CD4-positive, alpha-beta T cell (primary cell): ENCODE results near the gene MAJIN. TPM values are rescaled to one million over a fixed set of nuclear protein-coding genes. Genes with fewer than 3 reads are reported as not detected.
"Not testable (repeated sequence)": the region's sequence is repeated elsewhere in the genome, so short reads cannot be mapped to it uniquely, and the experiment has no call there.

ENCODE experiments used
- ATAC-seq: fragments of 200-7000 bp; cut with Tn5 transposase; one replicate; pipeline ENCODE4 v1.10.0; 2022; ENCODE audit warnings: mild to moderate bottlenecking; ENCODE audit not compliant: poor library complexity
- CTCF ChIA-PET: fragments of 350-600 bp; sonication (Branson Sonifier 250); formaldehyde crosslinking; loops from one replicate; lab custom pipeline; 2021; ENCODE audit warnings: antibody characterized with exemption, inconsistent platforms; lab: Charles Lee
- POLR2A ChIA-PET: fragments of 350-600 bp; sonication (Branson Sonifier 250); formaldehyde crosslinking; loops from one replicate; lab custom pipeline; 2021; ENCODE audit warnings: antibody characterized with exemption, inconsistent platforms; lab: Charles Lee
- DNase-seq, 14 experiments: peaks; one replicate each; pipeline ENCODE4 v3.0.0-alpha.2; 2013 to 2020; ENCODE audit warnings: mixed read lengths in 2 of 14
- H3K27ac ChIP-seq, 2 donors: one replicate each; pipeline versions ENCODE4 v1.5.1 to v1.7.0; 2013; ENCODE audit warnings: low read length in 2 of 2, low read depth in 1 of 2, mild to moderate bottlenecking in 1 of 2
- H3K27me3 ChIP-seq, 2 experiments: 1 replicate in 1 of 2; 2 replicates in 1 of 2; pipeline versions ENCODE4 v1.6.1 to v1.7.0; 2013; ENCODE audit warnings: low read length in 2 of 2, control low read depth in 1 of 2, mild to moderate bottlenecking in 1 of 2, moderate library complexity in 1 of 2; ENCODE audit not compliant: insufficient read depth in 2 of 2, control insufficient read depth in 1 of 2
- H3K36me3 ChIP-seq: one replicate; pipeline ENCODE4 v1.6.1; 2013; ENCODE audit warnings: low read length, control low read depth; ENCODE audit not compliant: insufficient read depth
- H3K4me1 ChIP-seq: one replicate; pipeline ENCODE4 v1.6.1; 2013; ENCODE audit warnings: low read length, control low read depth; ENCODE audit not compliant: insufficient read depth
- H3K4me3 ChIP-seq: one replicate; pipeline ENCODE4 v1.5.1; 2013; ENCODE audit warnings: mild to moderate bottlenecking, low read length, moderate library complexity
- H3K9me3 ChIP-seq, 2 experiments: 1 replicate in 1 of 2; 2 replicates in 1 of 2; pipeline versions ENCODE4 v1.6.1 to v1.7.0; 2013; ENCODE audit warnings: low read length in 2 of 2, mild to moderate bottlenecking in 2 of 2, control low read depth in 1 of 2, moderate library complexity in 1 of 2; ENCODE audit not compliant: control insufficient read depth in 1 of 2, insufficient read depth in 1 of 2
- H3K27ac Mint-ChIP-seq: one replicate; pipeline ENCODE4 v1.8.0; 2020; ENCODE audit warnings: mixed read lengths
- H3K27me3 Mint-ChIP-seq: one replicate; pipeline ENCODE4 v1.8.0; 2021; ENCODE audit warnings: mixed read lengths
- H3K36me3 Mint-ChIP-seq: one replicate; pipeline ENCODE4 v1.8.0; 2021; ENCODE audit warnings: low read depth, mixed read lengths
- H3K4me1 Mint-ChIP-seq: one replicate; pipeline ENCODE4 v1.8.0; 2021; ENCODE audit warnings: low read depth, mixed read lengths
- H3K4me3 Mint-ChIP-seq: one replicate; pipeline ENCODE4 v1.8.0; 2020; ENCODE audit warnings: mild to moderate bottlenecking, mixed read lengths
- H3K9me3 Mint-ChIP-seq: one replicate; pipeline ENCODE4 v1.8.0; 2020; ENCODE audit warnings: mixed read lengths
- intact Hi-C, 2 experiments: fragments of 100-400 bp; cut with DNase I in 1 of 2; cut with micrococcal nuclease in 1 of 2; formaldehyde crosslinking; loops; one replicate each; pipeline versions ENCODE4 v1.15.1 to v1.9.0; 2023 to 2025; cut with DNase I, micrococcal nuclease
- total RNA-seq, 174 experiments: library from RNA in 2 of 174; stranded (reverse) in 2 of 174; gene quantifications; one replicate each; pipeline ENCODE4 v1.2.3 and lab custom pipeline; 2021 to 2026
- TF ChIP-seq, protein P1 (sequence below): fragments of 200-600 bp; IDR thresholded peaks from one replicate; pipeline ENCODE4 v1.8.0; 2022; ENCODE audit warnings: antibody characterized with exemption, mild to moderate bottlenecking

MAJIN gene
- total RNA-seq, 2 experiments from 2014 or later, result 0.50 to 0.55 TPM

DNA sequence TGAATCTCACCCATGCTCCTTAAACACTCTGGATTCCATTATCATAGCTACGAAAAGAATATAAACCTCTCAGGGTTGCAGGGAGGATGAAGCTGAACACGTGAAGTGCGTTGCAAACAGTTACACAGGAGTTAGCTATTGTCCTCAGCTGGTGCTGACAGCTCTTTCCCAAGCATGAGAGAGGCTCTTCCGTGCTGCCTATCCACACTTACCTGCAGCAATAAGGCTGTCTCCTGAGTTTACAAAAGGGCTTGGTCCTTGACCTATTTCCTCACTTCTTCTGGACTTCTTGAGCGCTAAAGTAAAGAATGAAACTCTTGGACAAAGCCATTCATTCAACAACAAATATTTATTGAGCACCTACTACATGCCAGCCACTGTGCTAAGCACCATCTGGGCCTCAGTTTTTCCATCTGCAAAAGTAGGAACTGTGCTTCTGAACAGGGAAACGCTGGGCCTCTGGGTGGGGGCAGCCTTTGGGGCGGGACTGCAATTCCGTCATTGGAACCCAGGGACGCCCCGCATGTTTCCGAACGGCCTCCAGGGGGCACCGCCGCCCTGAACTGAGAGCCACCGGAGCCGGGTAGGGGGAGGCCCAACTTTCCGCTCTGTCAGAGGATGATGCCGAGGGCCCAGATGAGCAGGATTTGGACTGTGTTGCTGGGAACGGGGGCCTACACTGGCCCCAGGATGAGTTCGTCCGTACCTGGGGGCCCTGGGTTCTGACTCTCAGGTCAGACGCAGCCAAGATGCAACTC is 41.4 kb upstream of the MAJIN start:
- H3K4me3 Mint-ChIP-seq, result peak overlapping the region; percentile 97
- Histone ChIP-seq H3K4me3 (peak overlapping the region; percentile 87), H3K27ac (peak overlapping the region; percentile 83 to 98), H3K9me3 (no peaks in the 10 kb centered on the region), H3K36me3 (peaks cover 4% of the 10 kb centered on the region), H3K27me3 (no peaks in the 10 kb centered on the region), H3K4me1 (peaks cover 26% of the 10 kb centered on the region)
- ATAC-seq (peak; percentile 94), DNase-seq (peak; percentile 83 to 95 (median 88))
- intact Hi-C loops, result loop anchor here (1.0 to 10.0 kb wide), 9 partner anchors 41 to 301 kb away; partner anchors contain the start of genes CDC42EP2 (in 2 of the 2), CAPN1 (in 1 of the 2), CDCA5 (in 1 of the 2) and MAJIN (in 1 of the 2)
- H3K36me3 Mint-ChIP-seq, result peaks cover 3% of the 10 kb centered on the region
- H3K4me1 Mint-ChIP-seq, result peaks cover 26% of the 10 kb centered on the region
- no peaks in the 10 kb centered on the region for H3K27me3 Mint-ChIP-seq
- H3K9me3 Mint-ChIP-seq, result no peaks in the 10 kb centered on the region
- H3K27ac Mint-ChIP-seq, result peak overlapping the region; percentile 96
- TF ChIP-seq, protein P1, sequence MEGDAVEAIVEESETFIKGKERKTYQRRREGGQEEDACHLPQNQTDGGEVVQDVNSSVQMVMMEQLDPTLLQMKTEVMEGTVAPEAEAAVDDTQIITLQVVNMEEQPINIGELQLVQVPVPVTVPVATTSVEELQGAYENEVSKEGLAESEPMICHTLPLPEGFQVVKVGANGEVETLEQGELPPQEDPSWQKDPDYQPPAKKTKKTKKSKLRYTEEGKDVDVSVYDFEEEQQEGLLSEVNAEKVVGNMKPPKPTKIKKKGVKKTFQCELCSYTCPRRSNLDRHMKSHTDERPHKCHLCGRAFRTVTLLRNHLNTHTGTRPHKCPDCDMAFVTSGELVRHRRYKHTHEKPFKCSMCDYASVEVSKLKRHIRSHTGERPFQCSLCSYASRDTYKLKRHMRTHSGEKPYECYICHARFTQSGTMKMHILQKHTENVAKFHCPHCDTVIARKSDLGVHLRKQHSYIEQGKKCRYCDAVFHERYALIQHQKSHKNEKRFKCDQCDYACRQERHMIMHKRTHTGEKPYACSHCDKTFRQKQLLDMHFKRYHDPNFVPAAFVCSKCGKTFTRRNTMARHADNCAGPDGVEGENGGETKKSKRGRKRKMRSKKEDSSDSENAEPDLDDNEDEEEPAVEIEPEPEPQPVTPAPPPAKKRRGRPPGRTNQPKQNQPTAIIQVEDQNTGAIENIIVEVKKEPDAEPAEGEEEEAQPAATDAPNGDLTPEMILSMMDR, result no peak
- POLR2A ChIA-PET, result interaction anchor here (0.5 to 2.8 kb wide), 14 partner anchors 12 to 1088 kb away, joined by 3 to 19 read pairs (median 4); partner anchors contain the start of genes BATF2, FAU, MAJIN and MRPL49
- CTCF ChIA-PET, result interaction anchor here (0.9 to 4.1 kb wide), 21 partner anchors 14 to 302 kb away, joined by 3 to 30 read pairs (median 5); partner anchors contain the start of genes CDC42BPG, CDC42EP2, CDCA5 and FAU

DNA sequence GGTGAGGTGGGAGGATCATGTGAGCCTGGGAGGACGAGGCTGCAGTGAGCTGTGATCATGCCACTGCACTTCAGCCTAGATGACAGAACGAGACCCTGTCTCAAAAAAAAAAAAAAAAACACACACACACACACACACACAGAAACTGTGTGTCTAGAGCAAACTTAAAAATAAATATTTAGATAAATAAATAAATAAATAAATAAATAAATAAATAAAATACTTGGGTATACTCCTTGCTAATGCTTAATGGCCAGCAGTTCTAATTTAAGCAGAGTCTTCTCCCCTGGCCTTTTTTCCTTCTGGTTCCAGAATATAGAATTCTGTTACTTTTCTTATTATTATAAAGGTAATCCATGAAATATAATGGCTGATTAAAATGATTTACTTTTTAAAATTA is 37.0 kb upstream of the MAJIN start:
- intact Hi-C loops, result no loop called here
- H3K36me3 ChIP-seq, result no peaks in the 10 kb centered on the region
- ChIA-PET POLR2A (no interaction called here), CTCF (no interaction called here)
- ATAC-seq, result no peak
- H3K36me3 Mint-ChIP-seq, result peaks cover 3% of the 10 kb centered on the region
- H3K27me3 ChIP-seq, result no peaks in the 10 kb centered on the region
- DNase-seq, result no peak
- H3K4me1 ChIP-seq, result peaks cover 11% of the 10 kb centered on the region
- H3K27me3 Mint-ChIP-seq, result no peaks in the 10 kb centered on the region
- H3K9me3 ChIP-seq, result no peaks in the 10 kb centered on the region
- no peak overlapping the region for H3K4me3 ChIP-seq
- TF ChIP-seq, protein P1, result no peak
- peaks cover 10% of the 10 kb centered on the region for H3K4me1 Mint-ChIP-seq
- no peak overlapping the region for H3K27ac ChIP-seq
- no peak overlapping the region for H3K27ac Mint-ChIP-seq
- H3K9me3 Mint-ChIP-seq, result no peaks in the 10 kb centered on the region
- no peak overlapping the region for H3K4me3 Mint-ChIP-seq

DNA sequence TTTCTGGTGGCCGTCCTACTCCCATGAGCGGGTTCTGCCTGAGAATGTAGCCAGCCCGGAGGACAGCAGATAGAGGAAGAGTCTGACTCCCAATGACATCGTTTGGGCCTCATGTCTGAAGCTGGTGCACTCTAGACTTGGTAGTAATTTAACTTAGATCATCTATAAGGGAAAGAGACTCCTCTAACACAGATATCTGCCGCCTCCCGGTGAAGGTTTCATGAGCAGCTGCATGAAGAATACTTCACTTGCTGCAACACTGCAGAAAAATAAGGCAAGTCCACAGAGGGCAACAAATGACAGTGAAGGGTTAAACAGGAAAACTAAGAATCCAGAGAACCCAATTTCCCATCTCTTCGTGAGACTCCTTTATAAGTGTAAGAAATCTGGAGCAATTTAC is 36.1 kb upstream of the MAJIN start:
- CTCF ChIA-PET, result no interaction called here
- POLR2A ChIA-PET, result no interaction called here
- Histone ChIP-seq H3K4me3 (no peak overlapping the region), H3K9me3 (no peaks in the 10 kb centered on the region), H3K4me1 (peaks cover 3% of the 10 kb centered on the region), H3K27ac (no peak overlapping the region), H3K36me3 (no peaks in the 10 kb centered on the region), H3K27me3 (peaks cover 0 to 2% of the 10 kb centered on the region in 2 experiments)
- ATAC-seq (no peak), DNase-seq (no peak)
- H3K27ac Mint-ChIP-seq, result no peak overlapping the region
- no peaks in the 10 kb centered on the region for H3K36me3 Mint-ChIP-seq
- TF ChIP-seq, protein P1, result no peak
- intact Hi-C loops, result no loop called here
- H3K9me3 Mint-ChIP-seq, result no peaks in the 10 kb centered on the region
- H3K27me3 Mint-ChIP-seq, result no peaks in the 10 kb centered on the region
- no peak overlapping the region for H3K4me3 Mint-ChIP-seq
- peaks cover 2% of the 10 kb centered on the region for H3K4me1 Mint-ChIP-seq

DNA sequence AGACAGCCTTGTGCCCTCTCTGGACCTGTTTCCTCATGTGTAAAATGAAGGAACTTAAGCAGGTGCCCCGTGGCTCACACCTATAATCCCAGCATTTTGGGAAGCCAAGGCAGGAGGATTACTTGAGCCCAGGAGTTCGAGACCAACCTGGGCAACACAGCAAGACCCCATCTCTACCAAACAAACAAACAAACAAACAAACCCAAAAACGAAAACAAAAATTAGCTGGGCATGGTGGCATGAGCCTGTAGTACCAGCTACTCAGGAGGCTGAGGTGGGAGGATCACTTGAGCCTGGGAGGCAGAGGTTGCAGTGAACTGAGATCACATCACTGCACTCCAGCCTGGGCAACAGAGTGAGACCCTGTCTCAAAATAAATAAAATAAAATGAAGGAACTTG is 32.1 kb upstream of the MAJIN start:
- H3K27ac ChIP-seq, H3K27ac Mint-ChIP-seq, H3K27me3 ChIP-seq, ATAC-seq, POLR2A ChIA-PET, H3K4me1 Mint-ChIP-seq, H3K4me1 ChIP-seq, H3K27me3 Mint-ChIP-seq, H3K36me3 Mint-ChIP-seq, H3K9me3 Mint-ChIP-seq, H3K4me3 ChIP-seq, H3K9me3 ChIP-seq, H3K36me3 ChIP-seq, H3K4me3 Mint-ChIP-seq, DNase-seq, CTCF ChIA-PET: not testable (repeated sequence)
- intact Hi-C loops, result loop anchor here in 1 of 2 experiments (5.0 kb wide), 1 partner anchor 67 kb away; the partner anchor contains the start of gene GPHA2
